GM12865 (cell line): Measurements from ENCODE around the gene NRCAM.

Experiments used
- DNase-seq: peaks from one replicate; pipeline ENCODE4 v3.0.0; 2010; ENCODE audit warnings: low read depth
- H3K4me3 ChIP-seq: 2 replicates; pipeline ENCODE4 v1.5.1; 2011; ENCODE audit warnings: mild to moderate bottlenecking, low read depth, low read length, control low read depth
- CTCF ChIP-seq: IDR thresholded peaks from 2 replicates; pipeline ENCODE4 v1.5.1; 2011; ENCODE audit warnings: low read length, control low read depth, low read depth, inconsistent platforms; ENCODE audit not compliant: insufficient read depth; ENCODE audit errors: missing control alignments

NRCAM gene

GRCh38 chr7:108367946-108368345 is 88.3 kb downstream of the NRCAM start:
- no peak for TF ChIP-seq CTCF
- DNase-seq = no peak
- H3K4me3 ChIP-seq = no peak overlapping the region

DNA sequence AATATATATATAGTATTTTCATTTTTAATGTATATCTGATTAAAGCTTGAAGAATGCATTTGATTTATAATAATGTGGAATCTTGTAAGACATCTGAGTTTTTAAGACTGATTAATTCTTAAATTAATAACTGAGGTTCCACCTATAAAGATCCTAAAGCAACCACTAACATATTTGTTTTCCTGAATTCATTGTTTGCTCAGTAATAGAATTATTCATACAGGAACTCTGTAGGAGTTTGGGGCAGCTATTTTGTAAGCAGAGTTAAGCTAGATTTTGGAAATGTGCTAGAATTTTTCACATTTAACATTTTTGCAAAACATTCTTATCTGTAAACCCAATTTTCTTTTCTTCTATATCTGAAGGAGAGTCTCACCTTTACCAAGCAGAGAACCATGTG is 88.9 kb downstream of the NRCAM start:
- no peak overlapping the region for H3K4me3 ChIP-seq
- no peak for TF ChIP-seq CTCF
- DNase-seq = no peak

DNA sequence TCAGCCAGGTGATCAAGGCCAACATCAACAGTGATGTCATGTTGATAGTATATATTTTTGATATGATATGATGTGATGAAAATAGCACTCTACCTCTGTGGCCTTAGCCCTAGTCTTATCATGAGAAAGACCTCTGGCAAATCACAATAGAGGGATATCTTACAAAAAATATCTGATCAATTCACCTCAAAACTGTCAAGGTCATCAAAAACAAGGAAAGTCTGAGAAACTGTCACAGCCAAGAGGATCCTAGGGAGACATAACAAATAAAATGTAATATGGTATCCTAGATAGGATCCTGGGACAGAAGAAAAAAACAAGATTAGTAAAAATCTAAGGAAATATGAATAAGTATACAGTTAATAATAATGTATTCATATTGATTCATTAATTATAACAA is 92.6 kb downstream of the NRCAM start:
- DNase-seq = no peak
- TF ChIP-seq CTCF = no peak
- H3K4me3 ChIP-seq = no peak overlapping the region

GRCh38 chr7:108360058-108360800 is 96.0 kb downstream of the NRCAM start:
- DNase-seq = no peak
- H3K4me3 ChIP-seq = no peak overlapping the region
- no peak for TF ChIP-seq CTCF

DNA sequence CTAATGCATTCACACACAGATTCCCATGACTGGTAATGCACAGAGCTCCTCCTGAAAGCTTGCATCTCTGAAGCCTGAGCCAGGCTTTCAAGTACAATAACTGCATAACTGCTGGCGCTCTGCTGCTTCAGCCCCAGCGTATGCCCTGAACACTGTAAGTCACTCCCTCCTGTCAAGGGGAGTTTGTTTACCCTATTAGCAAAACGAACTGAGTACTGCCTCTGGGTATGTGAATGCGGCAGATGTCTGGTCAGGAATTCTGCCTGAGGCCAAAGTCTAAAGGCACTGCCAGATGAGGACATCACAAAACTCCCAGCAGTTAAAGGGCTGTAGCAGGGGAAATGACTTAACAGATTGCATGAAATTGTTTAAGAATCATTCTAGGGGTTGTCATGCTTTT is 97.7 kb downstream of the NRCAM start:
- TF ChIP-seq CTCF = no peak
- no peak overlapping the region for H3K4me3 ChIP-seq
- DNase-seq = no peak

DNA sequence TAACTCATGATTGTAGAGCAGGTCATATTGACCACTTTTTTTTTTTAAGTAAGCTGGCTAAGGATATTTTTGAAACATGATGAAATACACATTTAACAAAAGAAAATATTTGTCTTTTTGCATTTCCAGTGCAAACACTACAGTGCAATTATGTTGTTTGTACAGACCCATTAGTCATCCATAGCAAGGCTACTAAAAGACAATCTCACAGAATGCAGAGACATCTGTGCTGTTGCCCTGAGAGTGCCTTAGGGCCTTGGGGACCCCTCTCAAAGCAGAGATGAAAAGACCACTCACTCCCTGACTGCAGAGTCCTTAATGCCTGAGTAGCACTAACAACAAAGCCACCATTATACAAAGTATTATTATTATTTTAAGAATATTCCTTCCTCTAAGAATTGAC is 104.5 kb downstream of the NRCAM start:
- no peak for TF ChIP-seq CTCF
- DNase-seq = no peak
- no peak overlapping the region for H3K4me3 ChIP-seq

DNA sequence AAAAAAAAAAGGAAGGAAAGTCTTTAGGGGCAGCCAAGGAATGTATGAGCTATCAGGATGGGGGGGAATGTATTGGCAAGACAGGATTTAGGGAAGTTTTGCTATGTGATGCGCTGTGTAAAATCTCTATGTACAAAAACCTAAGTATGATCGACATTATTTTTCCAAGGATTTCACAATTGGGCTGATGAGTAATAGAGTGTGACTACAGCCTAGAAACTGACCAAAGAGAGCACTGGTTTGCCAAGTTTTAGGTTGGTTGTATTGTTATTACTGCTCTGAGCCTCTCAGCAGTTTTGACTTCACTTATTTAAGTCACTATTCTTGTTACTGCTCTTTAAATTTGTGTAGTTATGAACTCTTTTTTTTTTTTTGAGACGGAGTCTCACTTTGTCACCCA is 107.3 kb downstream of the NRCAM start:
- TF ChIP-seq CTCF = no peak
- DNase-seq = no peak
- H3K4me3 ChIP-seq = no peak overlapping the region
